ENCODE data around the gene MGAT3.

- peak; percentile 48 for TF ChIP-seq CTCF (tag by site-specific recombination; IDR thresholded peaks at IDR 0.05)
- TF ChIP-seq ZNF560 (tag by site-specific recombination; IDR thresholded peaks at IDR 0.05; ENCODE audit: borderline replicate concordance) = no peak
- TF ChIP-seq ZNF704 (tag by site-specific recombination; IDR thresholded peaks at IDR 0.05) = no peak
- no peak for TF ChIP-seq YY1 (tag by site-specific recombination; IDR thresholded peaks at IDR 0.05)
- TF ChIP-seq ZBTB44 (tag by site-specific recombination; IDR thresholded peaks at IDR 0.05) = 0 out of 2 replicates have a peak, but pooled peaks have one; percentile 37
- no peak for TF ChIP-seq ZSCAN30 (tag by site-specific recombination; IDR thresholded peaks at IDR 0.05)
- no peak for TF ChIP-seq ZBTB49 (tag by site-specific recombination; IDR thresholded peaks at IDR 0.05; ENCODE audit: low read depth)
- TF ChIP-seq ZNF639 (tag by site-specific recombination; IDR thresholded peaks at IDR 0.05) = no peak
- TF ChIP-seq ZBTB26 (tag by site-specific recombination; optimal IDR thresholded peaks at IDR 0.05) = no peak
- no peak for TF ChIP-seq ZBTB6 (tag by site-specific recombination; IDR thresholded peaks at IDR 0.05)
Observed at GRCh38 chr22:39530692-39531331, 74.0 kb downstream of the MGAT3 start.
